ENCODE measurements around the gene ASPHD2.

The ASPHD2 gene

GRCh38 chr22:26446808-26447515 lies 17.9 kb downstream of the ASPHD2 start:
- no peak overlapping the region for H3K4me3 ChIP-seq (ENCODE audit: low read depth, low read length)
- CTCF ChIA-PET: interaction anchor here (0.8 to 10.2 kb wide), 4 partner anchors 11 to 81 kb away, joined by 3 to 86 read pairs (median 16); no protein-coding TSS in a partner anchor
- no peak for TF ChIP-seq CTCF (IDR thresholded peaks at IDR 0.05; ENCODE audit: insufficient read depth, low read length, missing control alignments)
- DNase-seq (ENCODE audit: low read depth, low spot score): no peak
- POLR2A ChIA-PET: no interaction called here

- no peak for DNase-seq (ENCODE audit: low read depth, low spot score)
- ChIA-PET POLR2A (no interaction called here), CTCF (interaction anchor here (1.1 to 10.2 kb wide), 4 partner anchors 9 to 82 kb away, joined by 4 to 86 read pairs (median 17); no protein-coding TSS in a partner anchor)
- no peak for TF ChIP-seq CTCF (IDR thresholded peaks at IDR 0.05; ENCODE audit: insufficient read depth, low read length, missing control alignments)
- no peak overlapping the region for H3K4me3 ChIP-seq (ENCODE audit: low read depth, low read length)
These were observed 18.7 kb downstream of the ASPHD2 start for GRCh38 chr22:26447584-26448329.

- no peak for TF ChIP-seq CTCF (IDR thresholded peaks at IDR 0.05; ENCODE audit: insufficient read depth, low read length, missing control alignments)
- no peak for DNase-seq (ENCODE audit: low read depth, low spot score)
- no peak overlapping the region for H3K4me3 ChIP-seq (ENCODE audit: low read depth, low read length)
- ChIA-PET CTCF (interaction anchor here (0.7 to 10.2 kb wide), 5 partner anchors 9 to 82 kb away, joined by 3 to 86 read pairs (median 4); no protein-coding TSS in a partner anchor), POLR2A (no interaction called here)
These were observed 19.3 kb downstream of the ASPHD2 start for GRCh38 chr22:26448334-26448733.

- POLR2A ChIA-PET: no interaction called here
- no peak overlapping the region for H3K4me3 ChIP-seq (ENCODE audit: low read depth, low read length)
- CTCF ChIA-PET: interaction anchor here (0.7 to 10.2 kb wide), 5 partner anchors 8 to 83 kb away, joined by 3 to 86 read pairs (median 4); no protein-coding TSS in a partner anchor
- no peak for TF ChIP-seq CTCF (IDR thresholded peaks at IDR 0.05; ENCODE audit: insufficient read depth, low read length, missing control alignments)
- no peak for DNase-seq (ENCODE audit: low read depth, low spot score)
These were observed 19.9 kb downstream of the ASPHD2 start for GRCh38 chr22:26448941-26449340.

GRCh38 chr22:26450453-26451185 lies 21.6 kb downstream of the ASPHD2 start:
- no peak for DNase-seq (ENCODE audit: low read depth, low spot score)

More at GRCh38 chr22:26450453-26451185, 21.6 kb downstream of the ASPHD2 start:
- ChIA-PET POLR2A (no interaction called here), CTCF (interaction anchor here (3.5 to 10.2 kb wide), 2 partner anchors 11 kb away, joined by 39 to 86 read pairs; no protein-coding TSS in a partner anchor)
- no peak for TF ChIP-seq CTCF (IDR thresholded peaks at IDR 0.05; ENCODE audit: insufficient read depth, low read length, missing control alignments)
- no peak overlapping the region for H3K4me3 ChIP-seq (ENCODE audit: low read depth, low read length)
